NCI-H146 treated with DMSO at 0.1 percent for 48 hours (cell line): ENCODE measurements around the gene LRRC74B.
A peak's percentile ranks its signal among the peaks of the same experiment; 100 is the strongest.
"Not testable (repeated sequence)": the region's sequence is repeated elsewhere in the genome, so short reads cannot be mapped to it uniquely, and the experiment has no call there.

Experiments used
- DNase-seq: peaks from one replicate; lab custom pipeline; 2025; ENCODE audit not compliant: unreplicated experiment; lab: John Stamatoyannopoulos, UW

The LRRC74B gene

GRCh38 chr22:21075516-21076138 is 29.9 kb downstream of the LRRC74B start:
- no peak for DNase-seq

- no peak for DNase-seq
Observed at GRCh38 chr22:21076912-21077625, 31.3 kb downstream of the LRRC74B start.

- no peak for DNase-seq
Observed at GRCh38 chr22:21077884-21078508, 32.2 kb downstream of the LRRC74B start.

DNA sequence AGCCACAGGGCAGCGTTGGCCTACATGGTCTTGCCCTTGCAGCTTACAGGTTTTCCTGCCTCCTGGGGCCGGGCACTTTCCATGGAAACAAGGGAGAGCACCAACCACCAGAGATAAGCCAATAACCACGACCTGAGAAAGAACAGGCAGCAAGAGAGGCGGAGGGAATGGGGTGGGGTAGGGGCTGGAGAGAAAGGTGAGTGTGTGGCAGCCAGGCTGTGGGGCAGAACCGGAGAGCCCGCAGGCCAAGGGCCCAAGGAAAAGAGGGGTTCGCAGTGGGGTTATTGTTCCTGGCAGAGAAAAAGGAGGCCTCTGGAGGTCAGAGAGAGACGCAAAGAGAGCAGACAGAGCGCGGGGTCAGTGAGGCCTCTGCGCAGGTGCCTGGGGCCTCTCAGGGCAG is 33.2 kb downstream of the LRRC74B start:
- DNase-seq: no peak

- DNase-seq: no peak
Observed at GRCh38 chr22:21079493-21079892, 33.7 kb downstream of the LRRC74B start.

DNA sequence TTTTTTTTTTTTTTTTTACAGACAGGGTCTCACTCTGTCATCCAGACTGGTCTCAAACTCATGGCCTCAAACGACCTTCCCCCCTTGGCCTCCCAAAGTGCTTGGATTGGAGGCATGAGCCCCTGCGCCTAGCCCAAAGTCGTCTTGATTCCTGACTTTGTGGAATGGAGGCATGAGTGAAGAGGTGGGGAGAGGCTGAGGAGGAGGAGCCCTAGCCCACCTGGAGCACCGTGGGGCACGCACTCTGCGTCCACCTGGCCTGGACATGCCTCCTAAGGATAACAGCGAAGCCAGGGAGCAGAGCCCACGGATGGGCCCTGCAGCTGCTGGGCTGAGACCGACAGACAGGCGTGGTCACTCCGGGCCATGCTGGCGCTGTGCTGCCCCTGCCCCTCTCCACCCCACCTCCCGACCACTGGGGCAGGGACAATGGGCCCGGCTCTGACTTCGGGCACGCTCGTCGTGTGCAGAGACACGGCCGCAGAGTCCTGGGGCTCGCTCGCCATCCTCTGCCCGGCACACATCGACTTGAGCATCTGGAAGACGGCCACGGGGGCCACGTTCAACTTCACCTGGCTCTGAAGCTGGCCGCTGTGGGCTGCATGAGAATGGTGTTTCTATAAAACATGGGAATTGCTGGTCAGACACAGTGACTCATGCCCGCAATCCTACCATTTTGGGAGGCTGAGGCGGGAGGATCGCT is 34.8 kb downstream of the LRRC74B start:
- no peak for DNase-seq

GRCh38 chr22:21082248-21082647 is 36.5 kb downstream of the LRRC74B start:
- DNase-seq: peak; percentile 1

- no peak for DNase-seq
Observed at GRCh38 chr22:21087119-21087518, 41.4 kb downstream of the LRRC74B start.

GRCh38 chr22:21087926-21088325 is 42.2 kb downstream of the LRRC74B start:
- not testable (repeated sequence) for DNase-seq

GRCh38 chr22:21091220-21091619 is 45.5 kb downstream of the LRRC74B start:
- DNase-seq: not testable (repeated sequence)

DNA sequence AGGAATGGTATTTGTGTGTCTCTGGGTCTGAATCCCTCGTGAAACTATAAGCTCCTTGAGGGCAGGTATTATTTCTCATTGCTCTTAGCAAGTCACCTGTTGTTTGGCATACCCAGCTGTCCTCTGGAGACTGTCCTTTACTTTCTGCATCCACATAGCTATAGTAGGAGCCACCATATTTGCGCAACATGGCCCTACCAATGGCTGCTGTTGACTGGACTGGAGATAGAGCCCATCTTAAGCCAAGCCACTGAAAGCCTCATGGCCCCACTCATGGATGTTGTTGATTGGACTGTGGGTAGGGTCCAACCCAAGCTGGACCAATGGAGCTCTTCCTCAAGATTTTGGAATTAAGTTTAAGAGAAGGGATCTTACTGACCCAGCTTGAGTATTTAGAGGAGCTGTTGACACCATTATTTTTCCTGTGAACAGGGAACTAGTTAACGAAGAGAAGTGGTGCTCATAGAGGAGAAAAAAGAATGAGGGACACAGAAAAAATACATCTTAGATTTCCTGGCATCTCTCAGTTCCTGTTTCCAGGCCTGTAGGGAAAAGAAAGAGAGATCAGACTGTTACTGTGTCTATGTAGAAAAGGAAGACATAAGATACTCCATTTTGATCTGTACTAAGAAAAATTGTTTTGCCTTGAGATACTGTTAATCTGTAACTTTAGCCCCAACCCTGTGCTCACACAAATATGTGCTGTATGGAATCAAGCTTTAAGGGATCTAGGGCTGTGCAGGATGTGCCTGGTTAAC is 47.2 kb downstream of the LRRC74B start:
- DNase-seq: no peak

DNA sequence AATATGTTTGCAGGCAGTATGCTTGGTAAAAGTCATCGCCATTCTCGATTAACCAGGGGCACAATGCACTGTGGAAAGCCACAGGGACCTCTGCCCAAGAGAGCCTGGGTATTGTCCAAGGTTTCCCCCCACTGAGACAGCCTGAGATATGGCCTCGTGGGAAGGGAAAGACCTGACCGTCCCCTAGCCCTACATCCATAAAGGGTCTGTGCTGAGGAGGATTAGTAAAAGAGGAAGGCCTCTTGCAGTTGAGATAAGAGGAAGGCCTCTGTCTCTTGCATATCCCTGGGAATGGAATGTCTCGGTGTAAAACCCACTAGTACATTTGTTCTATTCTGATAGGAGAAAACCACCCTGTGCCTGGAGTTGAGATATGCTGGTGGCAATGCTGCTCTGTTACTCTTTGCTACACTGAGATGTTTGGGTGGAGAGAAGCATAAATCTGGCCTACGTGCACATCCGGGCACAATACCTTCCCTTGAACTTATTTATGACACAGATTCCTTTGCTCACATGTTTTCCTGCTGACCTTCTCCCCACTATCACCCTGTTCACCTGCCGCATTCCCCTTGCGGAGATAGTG is 47.9 kb downstream of the LRRC74B start:
- not testable (repeated sequence) for DNase-seq

GRCh38 chr22:21094911-21095772 is 49.4 kb downstream of the LRRC74B start:
- no peak for DNase-seq

DNA sequence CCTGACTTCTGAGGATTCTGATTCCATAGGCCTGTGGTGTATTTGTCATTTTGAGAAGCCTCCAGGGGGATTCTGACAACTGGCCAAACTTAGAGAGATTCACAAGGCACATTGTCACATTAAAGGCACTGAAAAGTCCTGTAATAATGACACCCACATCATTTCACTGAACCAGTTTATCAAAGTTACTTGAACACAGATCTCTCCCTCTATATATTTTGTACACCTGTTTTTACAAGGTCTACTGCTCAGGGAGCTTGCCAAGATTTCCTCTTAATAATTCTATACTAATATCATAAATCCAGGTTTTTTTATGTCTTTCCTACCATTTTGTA is 50.0 kb downstream of the LRRC74B start:
- DNase-seq: no peak

GRCh38 chr22:21096878-21097277 is 51.1 kb downstream of the LRRC74B start:
- DNase-seq: not testable (repeated sequence)

DNA sequence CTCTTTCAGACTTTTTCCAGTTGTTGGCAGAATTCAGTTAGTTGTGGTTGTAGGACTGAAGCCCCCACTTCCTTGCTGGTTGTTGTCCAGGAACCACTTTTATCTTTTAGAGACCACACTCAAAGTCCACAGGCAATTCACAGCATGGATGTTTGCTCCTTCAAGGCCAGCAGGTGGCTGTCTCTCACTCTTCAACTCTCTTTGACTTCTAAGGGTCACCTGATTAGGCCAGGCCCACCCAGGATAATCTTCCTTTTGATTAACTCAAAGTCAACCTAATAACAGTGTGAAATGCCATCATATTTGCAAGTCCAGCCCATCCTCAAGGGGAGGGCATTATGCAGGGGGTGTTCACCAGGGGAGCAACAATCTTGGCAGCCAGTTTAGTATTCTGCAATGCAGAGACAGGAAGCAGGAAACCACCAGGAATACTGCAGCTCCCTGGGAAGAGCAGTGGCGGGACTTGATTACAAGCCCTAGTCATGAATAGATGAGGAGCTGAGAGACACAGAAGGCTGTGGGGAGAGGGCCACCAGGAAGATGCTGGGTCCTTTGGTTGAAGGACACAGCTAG is 52.4 kb downstream of the LRRC74B start:
- DNase-seq: no peak

- DNase-seq: no peak
Observed at GRCh38 chr22:21099578-21099977, 53.8 kb downstream of the LRRC74B start.

DNA sequence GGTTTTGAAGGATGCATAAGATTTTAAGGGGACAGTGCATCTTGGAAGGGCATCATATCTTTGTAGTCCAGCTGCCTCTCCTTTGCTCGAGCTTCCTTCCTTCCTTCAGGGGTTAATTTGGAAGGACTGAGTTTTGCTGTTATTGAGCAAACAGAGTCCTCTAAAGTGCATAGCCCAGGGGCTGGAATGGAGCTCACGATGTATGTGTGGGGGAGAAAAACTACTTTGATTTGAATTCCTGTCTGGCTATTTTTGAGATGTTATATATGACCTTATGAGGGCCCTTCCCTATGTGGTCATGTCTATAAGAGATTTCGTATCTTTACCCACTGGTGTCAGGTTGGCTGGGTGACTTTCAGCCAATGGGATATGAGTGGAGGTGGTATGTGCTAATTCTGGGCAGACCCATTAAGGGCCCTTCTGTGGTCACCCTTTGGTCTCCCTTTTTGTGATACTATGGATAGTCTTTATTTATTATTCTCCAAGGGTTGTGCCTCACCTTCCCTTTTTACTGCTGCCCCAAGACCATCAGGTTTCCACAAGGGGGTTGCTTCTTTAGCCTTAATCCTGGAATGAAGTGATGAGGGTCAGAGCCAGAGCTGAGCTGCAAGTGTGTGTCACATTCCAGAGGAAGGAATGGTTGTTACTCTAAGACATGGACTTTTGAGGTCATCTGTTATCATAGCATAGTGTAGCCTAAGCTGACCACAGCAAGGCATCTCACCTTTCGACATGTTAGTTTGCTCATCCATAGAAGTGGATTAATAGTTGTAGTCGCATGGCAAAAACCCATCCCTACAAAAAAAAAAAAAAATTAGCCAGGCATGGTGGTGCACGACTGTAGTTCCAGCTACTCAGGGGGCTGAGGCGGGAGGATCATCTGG is 54.6 kb downstream of the LRRC74B start:
- DNase-seq: no peak
